Midbrain (tissue), 1 donor: ENCODE results near the gene TREML4.
"Not testable (repeated sequence)": the region's sequence is repeated elsewhere in the genome, so short reads cannot be mapped to it uniquely, and the experiment has no call there.

ENCODE experiments used
- DNase-seq: peaks from one replicate; lab custom pipeline; 2025; lab: John Stamatoyannopoulos, UW

The TREML4 gene

DNA sequence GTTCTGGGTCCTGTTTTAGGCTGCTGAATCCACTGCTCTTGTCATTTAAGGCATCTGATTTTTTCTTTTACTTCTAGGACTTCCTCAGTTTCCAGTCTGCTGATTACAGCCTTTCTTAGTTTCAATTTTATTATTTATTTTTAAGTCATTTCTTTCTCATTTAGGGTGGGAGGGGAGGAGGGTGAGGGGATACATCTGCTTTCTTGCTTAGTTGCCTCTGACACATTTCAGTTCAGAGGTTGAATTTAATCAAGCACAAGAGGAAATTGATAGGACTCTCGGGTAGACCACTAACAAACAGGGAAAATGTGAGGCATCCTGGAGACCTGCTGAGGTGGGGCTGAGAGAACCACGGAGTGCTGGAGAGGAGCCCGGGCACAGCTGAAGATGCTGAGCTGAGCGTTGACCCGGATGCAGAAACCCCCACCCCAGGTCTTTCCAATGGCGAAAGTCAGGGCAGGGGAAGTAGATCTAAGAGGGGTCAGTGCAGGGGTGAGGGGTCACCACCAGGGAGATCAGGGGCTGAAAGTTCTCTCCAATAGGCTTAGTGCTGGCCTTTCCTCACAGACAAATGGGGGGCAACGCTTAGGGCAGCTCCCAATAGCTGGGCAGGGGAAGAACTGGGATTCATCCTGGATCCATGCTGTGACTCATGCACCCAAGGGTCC lies 19.6 kb upstream of the TREML4 start:
- DNase-seq, result no peak

DNA sequence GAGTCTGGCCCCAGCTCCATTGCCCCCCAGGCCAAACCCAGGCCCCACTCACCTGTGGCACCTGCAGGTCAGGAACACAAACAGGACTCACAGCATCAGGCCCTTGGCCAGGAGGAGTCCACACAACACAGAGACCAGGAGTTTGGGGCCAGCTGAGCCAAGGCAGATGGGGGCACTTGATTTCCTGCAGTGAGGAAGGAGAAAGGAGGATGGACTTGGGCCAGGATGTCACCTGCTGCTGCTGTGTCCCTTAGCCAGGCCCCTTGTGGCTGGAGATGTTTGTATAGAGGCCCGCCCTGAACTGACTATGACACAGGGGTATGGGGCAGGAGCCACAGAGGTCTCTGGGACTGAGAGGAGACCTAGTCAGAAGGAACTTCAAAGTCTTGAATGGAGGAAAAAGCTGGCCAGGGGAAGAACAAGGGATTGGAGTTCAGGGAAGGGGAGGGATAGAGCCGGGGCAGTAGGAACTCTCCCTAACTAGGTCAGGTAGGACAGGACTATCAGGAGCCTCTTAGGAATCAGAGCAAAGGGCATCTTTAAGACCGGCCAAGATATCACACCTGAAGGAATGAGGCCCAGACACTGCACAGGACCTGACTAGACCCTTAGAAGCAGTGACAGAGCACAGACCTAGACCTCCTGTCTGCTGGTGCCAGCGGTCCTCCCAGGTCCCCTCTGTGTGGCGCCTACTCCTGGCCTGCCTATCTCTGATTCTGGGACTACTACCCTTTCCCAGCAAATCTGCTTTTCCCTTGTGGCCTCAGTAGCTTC lies 18.4 kb upstream of the TREML4 start:
- DNase-seq, result no peak

DNA sequence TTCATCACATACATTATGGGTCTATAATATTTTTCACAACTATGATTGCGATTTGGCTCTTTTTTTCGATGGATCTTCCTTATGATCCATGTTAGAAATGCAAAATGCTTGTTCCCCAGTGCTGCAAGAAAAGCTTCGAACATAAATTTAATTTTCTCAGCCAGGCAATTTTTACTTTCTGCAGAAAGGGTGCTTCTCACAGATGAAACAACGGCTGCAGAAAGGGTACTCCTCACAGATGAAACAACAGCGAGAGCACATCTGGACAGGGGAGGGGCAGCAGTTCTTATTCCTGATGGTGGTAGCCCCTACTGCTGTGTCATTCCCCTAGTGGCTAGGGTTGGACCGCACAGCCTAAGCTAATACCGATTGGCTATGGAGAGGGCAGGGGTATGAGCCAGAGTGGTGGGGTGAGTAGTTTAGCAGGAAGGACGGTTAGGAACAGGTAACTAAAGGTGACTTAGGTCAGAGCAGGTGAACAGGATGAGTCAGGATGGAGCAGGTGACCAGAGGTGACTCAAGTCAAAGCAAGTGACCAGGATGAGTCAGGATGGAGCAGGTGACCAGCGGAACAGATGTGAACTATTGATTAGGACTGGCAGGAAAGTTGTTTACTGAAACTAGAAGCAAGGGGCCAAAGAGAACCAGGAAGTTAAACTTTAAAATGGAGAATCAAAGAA lies 13.4 kb upstream of the TREML4 start:
- DNase-seq, result no peak

DNA sequence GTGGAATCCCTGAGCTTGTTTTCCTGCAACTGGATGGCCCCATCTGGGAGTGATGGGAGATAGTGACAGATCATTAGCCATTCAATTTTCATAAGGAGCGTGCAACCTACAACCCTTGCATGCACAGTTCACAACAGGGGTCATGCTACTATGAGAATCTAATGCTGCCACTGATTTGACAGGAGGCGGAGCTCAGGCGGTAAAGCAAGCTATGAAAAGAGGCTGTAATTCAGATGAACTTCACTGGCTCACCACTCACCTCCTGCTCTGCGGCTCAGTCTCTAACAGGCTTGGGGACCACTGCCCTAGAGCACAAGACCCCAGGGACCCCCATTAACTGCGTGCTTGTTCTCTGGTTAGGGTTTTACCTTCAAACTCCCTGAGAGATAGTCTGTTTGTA lies 12.4 kb upstream of the TREML4 start:
- no peak for DNase-seq

DNA sequence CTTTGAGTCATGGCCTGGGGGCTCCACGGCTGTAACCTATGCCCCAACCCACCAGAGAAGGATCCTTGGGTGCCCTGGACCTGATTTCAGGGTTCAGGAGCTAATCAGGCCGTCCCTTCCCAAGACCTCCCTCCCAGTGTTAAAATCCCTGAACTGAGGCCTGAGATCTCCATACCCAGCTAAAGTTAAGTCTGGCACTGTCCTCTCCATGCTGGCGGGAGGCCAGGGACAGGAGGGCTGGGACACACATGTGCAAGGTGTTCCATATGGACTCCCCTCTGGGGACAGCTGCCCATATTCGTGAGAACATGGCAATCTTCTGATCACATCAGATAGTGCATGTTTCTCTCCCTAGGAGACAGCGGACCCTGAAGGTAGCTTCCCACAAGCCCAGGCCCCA lies 11.5 kb upstream of the TREML4 start:
- no peak for DNase-seq

DNA sequence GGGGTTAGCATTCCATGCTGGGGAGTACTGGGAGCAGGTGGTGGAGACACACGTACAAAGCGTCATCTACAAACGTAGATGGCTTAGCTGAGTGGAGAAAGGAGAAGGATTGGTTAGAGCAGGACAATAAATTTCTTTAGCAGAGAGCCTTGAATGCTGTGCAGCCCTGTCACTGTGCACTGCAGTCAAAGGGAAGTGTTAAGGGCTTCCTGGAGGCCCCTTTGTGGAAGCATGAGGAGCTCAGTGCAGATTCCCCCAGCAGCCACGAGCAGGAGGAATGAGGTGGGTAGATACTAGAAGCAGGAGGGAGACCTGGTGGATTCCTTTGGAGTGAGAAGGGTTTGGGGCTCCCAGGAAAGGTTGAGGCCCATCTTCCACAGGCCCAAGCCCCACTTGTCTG lies 6.1 kb upstream of the TREML4 start:
- no peak for DNase-seq

GRCh38 chr6:41222513-41222912 lies 5.6 kb upstream of the TREML4 start:
- no peak for DNase-seq

DNA sequence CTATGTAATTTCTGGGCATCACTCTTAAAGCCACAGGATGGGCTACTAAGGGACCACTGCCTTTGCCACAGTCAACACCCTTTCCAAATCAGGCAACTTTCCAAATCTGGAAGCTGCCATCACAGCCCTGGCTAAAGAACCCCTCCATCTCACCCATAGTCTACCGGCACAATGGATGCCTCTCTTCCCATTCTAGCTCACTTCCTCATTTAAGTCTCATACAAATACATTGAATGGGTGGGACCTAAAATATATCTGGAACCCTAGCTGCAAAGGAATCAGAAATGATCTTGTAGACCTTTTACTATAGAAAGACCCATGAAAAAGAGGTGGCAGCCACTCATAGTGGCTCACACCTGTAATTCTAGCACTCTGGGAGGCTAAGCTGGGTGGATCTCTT lies 3.3 kb upstream of the TREML4 start:
- DNase-seq, result no peak

- DNase-seq, result no peak
Observed at GRCh38 chr6:41226752-41227151, 1.4 kb upstream of the TREML4 start.

GRCh38 chr6:41228616-41229015 lies 467 bp downstream of the TREML4 start:
- no peak for DNase-seq

GRCh38 chr6:41229721-41230120 lies 1.6 kb downstream of the TREML4 start:
- DNase-seq, result no peak

- DNase-seq, result no peak
Observed at GRCh38 chr6:41231246-41231645, 3.1 kb downstream of the TREML4 start.

GRCh38 chr6:41232667-41233066 lies 4.5 kb downstream of the TREML4 start:
- DNase-seq, result no peak

- DNase-seq, result no peak
Observed at GRCh38 chr6:41236276-41236675, 8.1 kb downstream of the TREML4 start.

DNA sequence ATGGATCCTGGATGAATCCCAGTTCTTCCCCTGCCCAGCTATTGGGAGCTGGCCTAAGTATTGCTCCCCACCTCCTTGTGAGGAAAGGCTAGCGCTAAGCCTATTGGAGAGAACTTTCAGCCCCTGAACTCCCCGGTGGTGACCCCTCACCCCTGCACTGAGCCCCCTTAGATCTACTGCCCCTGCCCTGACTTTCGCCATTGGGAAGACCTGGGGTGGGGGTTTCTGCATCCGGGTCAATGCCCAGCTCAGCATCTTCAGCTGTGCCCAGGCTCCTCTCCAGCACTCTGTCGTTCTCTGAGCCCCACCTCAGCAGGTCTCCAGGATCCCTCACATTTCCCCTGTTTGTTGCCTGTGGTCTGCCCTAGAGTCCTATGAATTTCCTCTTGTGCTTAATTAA lies 9.0 kb downstream of the TREML4 start:
- DNase-seq, result no peak

DNA sequence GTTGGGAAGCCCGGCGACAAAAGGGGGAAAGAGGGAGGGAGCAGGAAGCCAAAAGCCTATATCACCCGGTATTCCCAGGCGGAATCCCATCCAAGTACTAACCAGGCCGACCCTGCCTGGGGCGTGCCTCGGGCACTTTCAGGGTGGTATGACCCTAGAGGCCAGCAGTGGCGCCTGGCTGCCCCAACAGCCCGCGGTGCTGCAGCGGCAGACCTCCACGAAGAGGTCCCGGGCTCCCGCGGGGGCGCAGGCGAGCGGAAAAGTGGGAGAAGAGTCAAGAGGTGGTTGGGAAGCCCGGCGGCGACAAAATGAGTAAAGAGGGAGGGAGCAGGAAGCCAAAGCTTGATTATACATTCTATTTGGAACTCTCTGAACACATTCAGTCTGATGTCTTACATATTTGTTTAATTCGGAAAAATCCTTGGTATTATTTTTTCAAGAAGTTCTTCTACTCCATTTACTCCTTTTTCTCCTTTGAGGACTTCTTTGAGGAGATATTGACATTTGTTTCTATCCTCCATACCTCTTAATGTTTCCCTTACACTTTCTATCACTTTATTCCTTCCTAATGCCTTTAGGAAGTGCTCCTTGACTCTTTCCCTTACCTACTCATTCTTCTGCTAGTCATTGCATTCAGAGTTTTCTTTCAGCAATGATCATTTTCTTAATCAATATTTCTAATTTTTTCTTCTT lies 11.5 kb downstream of the TREML4 start:
- no peak for DNase-seq

- not testable (repeated sequence) for DNase-seq
Observed at GRCh38 chr6:41246529-41246928, 18.4 kb downstream of the TREML4 start.

DNA sequence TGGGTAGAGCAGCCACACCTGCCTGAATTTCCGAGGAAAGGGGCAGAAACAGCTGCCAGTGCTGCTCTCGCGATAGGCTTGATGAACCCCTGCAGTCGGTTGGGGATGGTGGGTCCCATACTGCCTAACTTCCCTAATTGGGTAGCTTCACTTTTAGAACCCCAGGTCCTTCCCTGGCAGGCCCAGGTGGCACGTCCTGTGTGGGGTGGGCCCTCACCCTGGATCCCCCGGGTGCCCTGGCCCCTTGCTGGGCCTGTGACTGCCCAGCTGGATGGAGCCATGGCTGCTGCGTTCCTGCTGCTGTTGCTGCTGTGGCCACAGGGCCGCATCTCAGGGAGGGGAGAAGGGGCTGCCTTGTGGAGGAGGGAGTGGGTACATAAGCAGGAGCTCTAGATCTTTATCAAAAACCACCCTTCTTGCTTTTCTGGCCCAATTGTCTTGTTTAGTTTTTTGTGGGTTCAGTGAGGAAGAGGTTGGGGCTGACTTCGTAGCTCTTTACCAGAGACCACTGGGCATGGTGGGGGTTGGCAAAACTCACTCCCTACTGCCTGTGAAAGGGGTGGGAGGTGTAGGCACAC lies 19.2 kb downstream of the TREML4 start:
- DNase-seq, result no peak

DNA sequence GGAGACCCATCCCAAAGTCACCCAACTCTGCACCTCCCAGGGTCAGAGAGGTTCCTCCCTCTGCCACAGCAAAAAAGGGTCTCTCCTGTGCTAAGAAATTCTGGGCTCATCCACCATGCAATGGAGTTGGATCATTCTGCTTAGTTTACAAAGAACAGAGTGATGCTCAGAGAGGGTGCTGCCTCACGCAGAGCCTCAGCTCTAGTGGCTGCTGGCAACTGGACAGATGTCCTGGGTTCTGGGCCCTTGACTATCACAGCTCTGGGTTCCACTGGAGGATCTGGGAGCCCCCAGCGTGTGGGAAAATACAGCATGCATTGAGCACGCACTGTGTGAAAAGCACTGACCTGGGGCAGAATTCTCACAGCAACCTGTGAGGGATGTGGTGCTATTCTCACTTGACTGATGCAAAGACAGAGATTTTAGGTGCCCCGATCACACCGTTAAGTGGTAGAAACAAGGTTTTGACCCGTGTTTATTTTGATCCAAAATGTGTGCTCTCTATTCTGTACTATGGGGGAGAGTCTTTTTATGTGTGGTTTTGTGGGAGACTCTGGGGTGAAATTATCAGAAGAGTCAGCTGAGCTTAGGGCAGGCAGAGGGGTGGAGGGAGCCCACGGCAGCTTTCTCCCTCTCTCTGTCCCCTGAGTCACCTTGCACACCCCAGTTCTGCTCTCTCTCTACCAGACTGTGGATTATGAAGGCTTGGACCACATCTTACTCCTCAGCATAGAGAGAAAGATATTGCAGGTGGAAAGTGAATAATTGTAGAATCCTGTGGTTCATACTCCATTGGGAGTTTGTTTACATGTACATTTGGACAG lies 19.9 kb downstream of the TREML4 start:
- DNase-seq, result no peak

- DNase-seq, result no peak
Observed at GRCh38 chr6:41252401-41253169, 24.4 kb downstream of the TREML4 start.

- no peak for DNase-seq
Observed at GRCh38 chr6:41255110-41255509, 27.0 kb downstream of the TREML4 start.
